Endothelial cell (in vitro differentiated cells): Measurements from ENCODE around the gene RAB17. TPM values are rescaled to one million over a fixed set of nuclear protein-coding genes. Genes with fewer than 3 reads are reported as not detected.

Experiments
- DNase-seq: peaks from one replicate; pipeline ENCODE4 v3.0.0; 2021; ENCODE audit warnings: low spot score
- H3K27ac Mint-ChIP-seq: one replicate; pipeline ENCODE4 v1.8.0; 2021; ENCODE audit warnings: mixed read lengths, inconsistent platforms; ENCODE audit not compliant: unreplicated experiment
- H3K27me3 Mint-ChIP-seq: one replicate; pipeline ENCODE4 v1.8.0; 2021; ENCODE audit warnings: mild to moderate bottlenecking, moderate library complexity, mixed read lengths, inconsistent platforms; ENCODE audit not compliant: unreplicated experiment
- H3K36me3 Mint-ChIP-seq: one replicate; pipeline ENCODE4 v1.8.0; 2021; ENCODE audit warnings: mild to moderate bottlenecking, low read depth, mixed read lengths, inconsistent platforms; ENCODE audit not compliant: unreplicated experiment
- H3K4me1 Mint-ChIP-seq: one replicate; pipeline ENCODE4 v1.8.0; 2021; ENCODE audit warnings: mild to moderate bottlenecking, mixed read lengths, inconsistent platforms; ENCODE audit not compliant: unreplicated experiment
- H3K4me3 Mint-ChIP-seq: one replicate; pipeline ENCODE4 v1.8.0; 2021; ENCODE audit warnings: mild to moderate bottlenecking, mixed read lengths, inconsistent platforms; ENCODE audit not compliant: unreplicated experiment
- H3K9me3 Mint-ChIP-seq: one replicate; pipeline ENCODE4 v1.8.0; 2021; ENCODE audit warnings: mixed read lengths, inconsistent platforms; ENCODE audit not compliant: unreplicated experiment
- total RNA-seq: library from RNA; stranded (reverse); fragmentation: NEBNext Ultra II Directional; extraction: Animal tissue kit (Norgen Biotek cat#: 25700); gene quantifications from one replicate; pipeline ENCODE4 v1.2.1, GENCODE V29; 2021; ENCODE audit not compliant: unreplicated experiment
- TF ChIP-seq, protein P1 (sequence below): fragments of 200-600 bp; sonication (generic); IDR thresholded peaks from one replicate; pipeline ENCODE4 v1.5.0; 2021; ENCODE audit warnings: antibody characterized with exemption; ENCODE audit not compliant: unreplicated experiment

The RAB17 gene
- total RNA-seq, 1 donor from 2014 or later, result 1.5 TPM

DNA sequence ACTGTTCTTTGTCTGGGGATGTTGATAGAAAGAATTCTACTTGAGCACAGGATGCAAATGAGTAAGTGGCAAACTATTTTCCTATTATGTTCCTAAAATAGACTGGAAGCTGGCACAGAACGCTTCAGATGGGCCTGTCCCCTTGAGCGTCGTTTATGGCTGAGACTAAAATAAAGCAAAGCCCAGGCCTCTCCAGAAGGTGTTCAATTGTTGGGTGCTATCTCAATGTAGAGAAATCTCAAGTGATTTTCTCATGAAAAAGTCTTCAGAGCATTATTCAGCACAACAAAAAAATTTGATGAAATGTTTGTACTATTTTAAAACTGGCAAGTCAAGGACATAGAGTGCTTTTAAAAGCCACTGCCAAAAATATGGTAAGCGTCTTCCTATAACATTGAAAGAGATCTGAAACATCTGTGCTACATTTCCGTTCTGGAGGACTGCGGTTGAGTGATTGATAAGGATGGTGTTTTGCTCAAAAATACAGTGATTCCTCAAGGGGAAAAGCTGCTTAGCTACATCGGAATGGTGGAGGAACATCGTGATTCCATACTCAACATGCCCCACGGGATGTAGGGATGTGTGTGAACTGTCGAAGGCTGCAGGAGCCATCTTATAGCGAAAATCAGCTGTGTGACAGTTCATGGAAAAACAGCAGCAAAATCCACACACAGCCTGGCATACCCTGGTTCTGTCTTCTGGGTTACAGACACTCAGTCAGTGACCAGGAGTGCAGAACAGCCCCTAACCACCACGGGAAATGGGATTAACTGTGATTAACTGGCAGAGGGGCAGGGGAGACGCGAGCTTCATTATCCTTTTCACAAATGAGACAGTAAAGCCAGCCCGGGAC, 26.4 kb upstream of the RAB17 start:
- TF ChIP-seq, protein P1, sequence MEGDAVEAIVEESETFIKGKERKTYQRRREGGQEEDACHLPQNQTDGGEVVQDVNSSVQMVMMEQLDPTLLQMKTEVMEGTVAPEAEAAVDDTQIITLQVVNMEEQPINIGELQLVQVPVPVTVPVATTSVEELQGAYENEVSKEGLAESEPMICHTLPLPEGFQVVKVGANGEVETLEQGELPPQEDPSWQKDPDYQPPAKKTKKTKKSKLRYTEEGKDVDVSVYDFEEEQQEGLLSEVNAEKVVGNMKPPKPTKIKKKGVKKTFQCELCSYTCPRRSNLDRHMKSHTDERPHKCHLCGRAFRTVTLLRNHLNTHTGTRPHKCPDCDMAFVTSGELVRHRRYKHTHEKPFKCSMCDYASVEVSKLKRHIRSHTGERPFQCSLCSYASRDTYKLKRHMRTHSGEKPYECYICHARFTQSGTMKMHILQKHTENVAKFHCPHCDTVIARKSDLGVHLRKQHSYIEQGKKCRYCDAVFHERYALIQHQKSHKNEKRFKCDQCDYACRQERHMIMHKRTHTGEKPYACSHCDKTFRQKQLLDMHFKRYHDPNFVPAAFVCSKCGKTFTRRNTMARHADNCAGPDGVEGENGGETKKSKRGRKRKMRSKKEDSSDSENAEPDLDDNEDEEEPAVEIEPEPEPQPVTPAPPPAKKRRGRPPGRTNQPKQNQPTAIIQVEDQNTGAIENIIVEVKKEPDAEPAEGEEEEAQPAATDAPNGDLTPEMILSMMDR, result no peak
- Mint-ChIP-seq H3K4me3 (no peak overlapping the region), H3K36me3 (no peaks in the 10 kb centered on the region), H3K9me3 (no peaks in the 10 kb centered on the region), H3K27ac (no peak overlapping the region), H3K4me1 (peaks cover 40% of the 10 kb centered on the region), H3K27me3 (peaks cover 3% of the 10 kb centered on the region)
- DNase-seq, result no peak

DNA sequence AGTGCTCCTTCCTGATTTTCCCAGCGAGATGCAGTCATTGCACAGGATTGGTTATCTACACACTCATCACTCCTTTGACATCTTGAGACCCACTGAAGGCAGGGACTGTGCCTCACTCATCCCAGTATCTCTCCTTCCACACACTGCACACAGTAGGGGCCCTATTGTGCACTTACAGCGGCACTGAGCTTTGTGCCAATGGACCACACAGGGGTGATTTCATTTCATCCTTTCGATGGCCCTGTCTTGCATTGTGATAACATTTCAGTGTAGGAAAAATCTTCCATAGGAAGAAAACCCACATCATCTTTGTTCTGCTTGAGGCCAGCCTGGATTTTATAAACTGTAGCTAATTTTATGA, 25.8 kb upstream of the RAB17 start:
- no peak overlapping the region for H3K4me3 Mint-ChIP-seq
- H3K36me3 Mint-ChIP-seq, result no peaks in the 10 kb centered on the region
- peaks cover 5% of the 10 kb centered on the region for H3K27me3 Mint-ChIP-seq
- DNase-seq, result no peak
- H3K9me3 Mint-ChIP-seq, result no peaks in the 10 kb centered on the region
- peak overlapping the region; percentile 27 for H3K27ac Mint-ChIP-seq
- peaks cover 42% of the 10 kb centered on the region for H3K4me1 Mint-ChIP-seq
- TF ChIP-seq, protein P1, result no peak

DNA sequence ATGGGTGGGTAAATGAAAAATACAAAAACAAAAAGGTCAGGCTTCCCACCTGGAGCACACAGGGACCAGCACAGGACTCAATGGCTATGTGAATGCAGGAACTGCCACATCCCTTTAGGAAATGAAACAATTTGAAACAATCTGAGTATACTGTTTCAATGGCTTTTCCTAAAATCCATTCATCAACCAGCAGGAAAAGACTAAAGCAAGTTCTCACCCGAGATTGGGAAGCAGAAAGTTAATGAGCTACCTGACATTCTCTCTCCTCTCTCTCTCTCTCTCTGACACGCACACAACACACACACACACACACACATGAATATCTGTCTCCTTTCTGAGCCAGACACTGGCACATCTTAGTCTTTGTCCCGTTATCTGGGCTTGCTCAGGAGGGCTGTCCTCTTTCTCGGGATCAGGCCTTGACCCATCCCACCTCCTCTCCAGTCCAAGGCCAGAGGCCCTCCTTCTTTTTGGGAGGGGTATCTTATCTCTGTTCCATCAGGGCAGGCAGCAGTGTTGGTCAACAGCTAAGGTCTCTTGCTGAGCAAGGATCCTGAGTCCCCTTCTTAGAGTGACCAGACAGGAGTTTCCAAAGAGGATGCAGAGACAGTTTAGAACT, 25.2 kb upstream of the RAB17 start:
- DNase-seq, result no peak
- Mint-ChIP-seq H3K27ac (peak overlapping the region; percentile 74), H3K4me1 (peaks cover 42% of the 10 kb centered on the region), H3K27me3 (peaks cover 5% of the 10 kb centered on the region), H3K36me3 (no peaks in the 10 kb centered on the region), H3K4me3 (peak overlapping the region; percentile 7), H3K9me3 (no peaks in the 10 kb centered on the region)
- TF ChIP-seq, protein P1, result no peak

DNA sequence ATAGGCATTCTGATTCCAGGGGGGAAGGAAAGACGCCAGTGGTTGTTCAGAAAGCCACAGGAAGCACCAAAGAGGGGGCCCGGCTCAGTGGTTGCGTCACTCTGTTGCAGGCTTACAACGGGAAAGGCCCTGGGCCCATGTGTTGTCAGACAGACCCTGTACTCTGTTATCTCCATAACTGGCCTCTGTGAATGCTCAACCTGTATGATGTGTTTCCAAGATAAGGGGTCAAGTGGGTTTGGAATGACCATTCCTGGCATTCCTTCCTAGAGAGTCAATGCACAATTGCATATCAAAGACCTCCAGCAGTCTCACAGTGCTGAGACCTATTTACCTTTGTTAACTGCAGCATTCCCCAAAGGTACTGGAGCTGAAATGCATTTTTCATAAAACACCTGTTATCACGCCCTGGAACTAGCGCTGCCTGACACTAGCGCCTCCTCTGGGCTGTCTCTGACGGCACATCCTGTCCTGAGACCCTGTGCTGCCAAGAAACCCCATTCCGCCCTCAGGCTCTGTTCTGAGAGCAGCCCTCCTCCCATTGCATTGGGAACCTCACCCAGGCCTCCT, 23.7 kb upstream of the RAB17 start:
- Mint-ChIP-seq H3K4me3 (peak overlapping the region; percentile 6), H3K27ac (peak overlapping the region; percentile 81)

More for the DNA sequence above, 23.7 kb upstream of the RAB17 start:
- H3K36me3 Mint-ChIP-seq, result no peaks in the 10 kb centered on the region
- H3K27me3 Mint-ChIP-seq, result peaks cover 7% of the 10 kb centered on the region
- DNase-seq, result no peak
- peaks cover 42% of the 10 kb centered on the region for H3K4me1 Mint-ChIP-seq
- TF ChIP-seq, protein P1, result no peak
- H3K9me3 Mint-ChIP-seq, result no peaks in the 10 kb centered on the region
